Natural killer cell (primary cell): ENCODE data around the gene PLEKHF1. TPM values are rescaled to one million over a fixed set of nuclear protein-coding genes. Genes with fewer than 3 reads are reported as not detected.

Experiments
- ATAC-seq, 3 donors: fragments of 150-1000 bp in 2 of 3; fragments of 200-7000 bp in 1 of 3; cut with Tn5 transposase; 1 replicate in 1 of 3; 2 replicates in 2 of 3; pipeline ENCODE4 v1.10.0; 2021; ENCODE audit warnings: mild to moderate bottlenecking in 2 of 3, moderate library complexity in 2 of 3
- DNase-seq, 2 donors: peaks; one replicate each; pipeline versions ENCODE4 v3.0.0 to v3.0.0-alpha.2; 2013 to 2021; ENCODE audit warnings: mixed read lengths in 1 of 2
- H3K27ac ChIP-seq: one replicate; pipeline ENCODE4 v1.5.1; 2013; ENCODE audit warnings: mild to moderate bottlenecking, low read length
- H3K27me3 ChIP-seq: one replicate; pipeline ENCODE4 v1.6.1; 2013; ENCODE audit warnings: low read length; ENCODE audit not compliant: control insufficient read depth, insufficient read depth
- H3K36me3 ChIP-seq: one replicate; pipeline ENCODE4 v1.6.1; 2013; ENCODE audit warnings: low read length; ENCODE audit not compliant: control insufficient read depth, insufficient read depth
- H3K4me1 ChIP-seq: one replicate; pipeline ENCODE4 v1.6.1; 2013; ENCODE audit warnings: low read length; ENCODE audit not compliant: control insufficient read depth, insufficient read depth
- H3K4me3 ChIP-seq: one replicate; pipeline ENCODE4 v1.5.1; 2013; ENCODE audit warnings: low read length
- H3K9me3 ChIP-seq: one replicate; pipeline ENCODE4 v1.6.1; 2013; ENCODE audit warnings: low read length; ENCODE audit not compliant: control insufficient read depth, insufficient read depth
- H3K27ac Mint-ChIP-seq, 2 donors: one replicate each; pipeline ENCODE4 v1.8.0; 2022; ENCODE audit warnings: mild to moderate bottlenecking in 2 of 2, mixed read lengths in 2 of 2, moderate library complexity in 1 of 2
- H3K27me3 Mint-ChIP-seq, 2 donors: one replicate each; pipeline ENCODE4 v1.8.0; 2022; ENCODE audit warnings: low read depth in 2 of 2, mixed read lengths in 2 of 2
- H3K36me3 Mint-ChIP-seq: one replicate; pipeline ENCODE4 v1.8.0; 2022; ENCODE audit warnings: mixed read lengths
- H3K4me1 Mint-ChIP-seq, 2 donors: one replicate each; pipeline ENCODE4 v1.8.0; 2022; ENCODE audit warnings: mixed read lengths in 2 of 2
- H3K4me3 Mint-ChIP-seq: one replicate; pipeline ENCODE4 v1.8.0; 2022; ENCODE audit warnings: mild to moderate bottlenecking, moderate library complexity, mixed read lengths
- H3K9me3 Mint-ChIP-seq, 2 donors: one replicate each; pipeline ENCODE4 v1.8.0; 2022; ENCODE audit warnings: mixed read lengths in 2 of 2
- WGBS: methylation state at CpG from one replicate; pipeline ENCODE4 v1.1.7; 2013; ENCODE audit warnings: missing lambda C conversion rate; ENCODE audit not compliant: insufficient coverage; 5-methylcytosine and 5-hydroxymethylcytosine counted together
- intact Hi-C: fragments of 100-400 bp; cut with micrococcal nuclease; formaldehyde crosslinking; loops from one replicate; pipeline ENCODE4 v1.14.2; 2022
- total RNA-seq, 4 donors: library from RNA; stranded (reverse); fragments of 120-200 nt in 1 of 4; gene quantifications; one replicate each; pipeline versions ENCODE4 v1.2.3 to v1.2.4, GENCODE V29; 2013 to 2022
- TF ChIP-seq, protein P1 (sequence below): fragments of 200-600 bp; IDR thresholded peaks from one replicate; pipeline ENCODE4 v1.8.0; 2022; ENCODE audit warnings: antibody characterized with exemption

PLEKHF1 gene
- total RNA-seq, 3 donors from 2014 or later (not counting 1 experiment from before 2014, with no cell fraction given) = 53.0 to 81.8 (median 53.8) TPM

DNA sequence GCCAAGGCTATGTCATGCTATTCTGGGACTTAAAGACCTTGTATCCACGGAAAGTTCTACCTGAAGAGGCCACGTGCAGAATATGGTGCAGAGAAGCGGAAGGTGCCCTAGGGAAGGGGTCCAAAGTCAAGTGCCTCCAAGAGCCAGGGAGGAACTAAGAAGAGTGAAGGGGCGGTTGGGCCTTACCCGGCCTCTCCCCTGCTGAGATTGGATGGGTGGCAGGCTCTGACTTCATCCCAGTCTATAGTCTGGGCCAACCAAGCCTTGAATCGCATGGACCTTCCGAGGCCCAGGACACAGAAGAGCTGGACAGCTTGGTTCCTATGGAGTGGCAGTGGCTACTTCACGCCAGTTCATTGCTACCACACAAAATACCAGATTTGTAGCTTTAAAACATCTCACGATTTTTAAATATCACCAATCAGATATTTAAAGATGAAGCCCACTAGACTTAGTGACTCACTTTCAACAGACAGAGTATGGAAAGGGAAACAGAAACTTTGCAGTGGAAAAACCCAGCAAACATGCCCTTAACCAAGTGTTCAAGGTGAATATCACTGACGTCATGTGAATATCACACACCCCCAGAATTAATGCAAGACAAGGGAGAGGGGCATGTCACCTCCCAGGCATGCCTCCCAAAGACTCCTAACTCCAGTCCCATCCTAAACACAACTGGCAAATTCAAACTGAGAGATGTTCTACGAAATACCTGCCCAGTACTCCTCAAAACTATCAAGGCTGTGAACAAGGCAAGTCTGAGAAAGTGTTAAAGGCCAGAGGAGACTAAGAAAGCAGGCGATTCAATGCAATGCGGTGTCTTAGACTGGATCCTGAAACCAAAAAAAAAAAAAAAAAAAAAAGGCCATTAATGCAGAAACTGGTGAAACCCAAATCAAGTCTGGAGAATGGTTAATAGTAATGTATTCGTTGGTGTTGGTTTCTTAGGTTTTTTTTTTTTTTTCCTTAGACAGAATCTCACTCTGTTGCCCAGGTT lies 39.6 kb downstream of the PLEKHF1 start:
- ATAC-seq = peak in 2 of 3 donors; percentile 32 to 40
- no peak overlapping the region for H3K27ac ChIP-seq
- intact Hi-C loops = no loop called here
- no peaks in the 10 kb centered on the region for H3K36me3 Mint-ChIP-seq
- H3K4me3 ChIP-seq = no peak overlapping the region
- H3K27me3 ChIP-seq = no peaks in the 10 kb centered on the region
- H3K36me3 ChIP-seq = peaks cover 53% of the 10 kb centered on the region
- H3K27me3 Mint-ChIP-seq = no peaks in the 10 kb centered on the region
- H3K9me3 ChIP-seq = no peaks in the 10 kb centered on the region
- peaks cover 4% of the 10 kb centered on the region for H3K4me1 ChIP-seq
- no peaks in the 10 kb centered on the region for H3K9me3 Mint-ChIP-seq
- WGBS = 88% methylated on average over 13 of the region's 14 CpGs
- H3K27ac Mint-ChIP-seq = peak overlapping the region; percentile 75 to 77
- TF ChIP-seq, protein P1, sequence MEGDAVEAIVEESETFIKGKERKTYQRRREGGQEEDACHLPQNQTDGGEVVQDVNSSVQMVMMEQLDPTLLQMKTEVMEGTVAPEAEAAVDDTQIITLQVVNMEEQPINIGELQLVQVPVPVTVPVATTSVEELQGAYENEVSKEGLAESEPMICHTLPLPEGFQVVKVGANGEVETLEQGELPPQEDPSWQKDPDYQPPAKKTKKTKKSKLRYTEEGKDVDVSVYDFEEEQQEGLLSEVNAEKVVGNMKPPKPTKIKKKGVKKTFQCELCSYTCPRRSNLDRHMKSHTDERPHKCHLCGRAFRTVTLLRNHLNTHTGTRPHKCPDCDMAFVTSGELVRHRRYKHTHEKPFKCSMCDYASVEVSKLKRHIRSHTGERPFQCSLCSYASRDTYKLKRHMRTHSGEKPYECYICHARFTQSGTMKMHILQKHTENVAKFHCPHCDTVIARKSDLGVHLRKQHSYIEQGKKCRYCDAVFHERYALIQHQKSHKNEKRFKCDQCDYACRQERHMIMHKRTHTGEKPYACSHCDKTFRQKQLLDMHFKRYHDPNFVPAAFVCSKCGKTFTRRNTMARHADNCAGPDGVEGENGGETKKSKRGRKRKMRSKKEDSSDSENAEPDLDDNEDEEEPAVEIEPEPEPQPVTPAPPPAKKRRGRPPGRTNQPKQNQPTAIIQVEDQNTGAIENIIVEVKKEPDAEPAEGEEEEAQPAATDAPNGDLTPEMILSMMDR = no peak
- peaks cover 20 to 23% of the 10 kb centered on the region in 2 donors for H3K4me1 Mint-ChIP-seq
- no peak overlapping the region for H3K4me3 Mint-ChIP-seq
- DNase-seq = peak in 1 of 2 donors; percentile 28

DNA sequence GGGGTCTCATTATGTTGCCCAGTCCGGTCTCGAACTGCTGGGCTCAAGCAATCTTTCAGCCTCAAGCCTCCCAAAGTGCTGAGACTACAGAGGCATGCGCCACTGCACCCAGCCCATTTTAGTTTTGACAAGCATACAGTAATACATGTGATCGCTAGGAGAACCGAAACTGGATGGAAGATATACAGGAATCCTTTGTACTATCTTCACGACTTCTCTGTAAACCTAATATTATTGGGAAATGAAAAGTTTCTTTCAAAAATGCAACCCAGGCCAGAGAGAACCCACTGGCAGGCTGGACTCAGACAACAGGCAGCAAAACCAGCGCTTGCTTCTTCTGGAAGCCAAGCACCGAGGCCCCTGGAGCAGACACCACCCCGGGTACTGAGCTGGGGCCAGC lies 40.4 kb downstream of the PLEKHF1 start:
- TF ChIP-seq, protein P1 = no peak

DNA sequence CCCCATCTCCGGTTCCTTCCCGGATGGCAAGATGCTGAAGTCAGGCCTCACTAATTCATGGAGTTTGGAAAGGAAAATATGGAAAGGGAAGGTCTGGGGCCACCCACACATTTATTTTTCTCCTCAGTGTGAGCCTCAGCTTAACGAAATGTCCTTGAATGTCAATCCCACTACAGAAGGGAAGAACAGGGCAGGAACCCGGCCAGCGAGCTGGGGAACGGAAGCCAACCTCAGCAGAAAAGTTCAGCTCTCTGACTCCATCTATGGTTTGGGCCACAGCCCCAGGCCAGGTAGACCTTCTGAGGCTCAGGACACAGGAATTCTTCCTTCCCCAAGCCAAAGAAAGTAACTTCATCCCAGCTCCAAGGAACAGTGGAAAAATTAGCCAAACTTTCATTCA lies 41.4 kb downstream of the PLEKHF1 start:
- no peaks in the 10 kb centered on the region for H3K9me3 Mint-ChIP-seq
- no peak overlapping the region for H3K4me3 Mint-ChIP-seq
- Histone ChIP-seq H3K4me1 (peaks cover 22% of the 10 kb centered on the region), H3K27me3 (no peaks in the 10 kb centered on the region), H3K9me3 (no peaks in the 10 kb centered on the region), H3K36me3 (peaks cover 53% of the 10 kb centered on the region), H3K27ac (no peak overlapping the region), H3K4me3 (no peak overlapping the region)
- ATAC-seq (no peak), DNase-seq (no peak)
- H3K4me1 Mint-ChIP-seq = peaks cover 35 to 38% of the 10 kb centered on the region in 2 donors
- H3K27me3 Mint-ChIP-seq = no peaks in the 10 kb centered on the region
- H3K27ac Mint-ChIP-seq = peak overlapping the region in 1 of 2 donors; percentile 75
- TF ChIP-seq, protein P1 = no peak
- WGBS = 94% methylated on average over 6 of the region's 6 CpGs
- H3K36me3 Mint-ChIP-seq = no peaks in the 10 kb centered on the region
- intact Hi-C loops = no loop called here

More for the DNA sequence above, 40.4 kb downstream of the PLEKHF1 start:
- Mint-ChIP-seq H3K9me3 (no peaks in the 10 kb centered on the region), H3K36me3 (no peaks in the 10 kb centered on the region), H3K4me1 (peaks cover 29 to 32% of the 10 kb centered on the region in 2 donors), H3K27ac (peak overlapping the region in 1 of 2 donors; percentile 75), H3K27me3 (no peaks in the 10 kb centered on the region), H3K4me3 (no peak overlapping the region)
- intact Hi-C loops = no loop called here
- no peaks in the 10 kb centered on the region for H3K27me3 ChIP-seq
- no peak overlapping the region for H3K27ac ChIP-seq
- peaks cover 55% of the 10 kb centered on the region for H3K36me3 ChIP-seq
- 96% methylated on average over 8 of the region's 9 CpGs for WGBS
- H3K9me3 ChIP-seq = no peaks in the 10 kb centered on the region
- H3K4me3 ChIP-seq = no peak overlapping the region
- H3K4me1 ChIP-seq = peaks cover 12% of the 10 kb centered on the region
- ATAC-seq (no peak), DNase-seq (no peak)
